Stimulated activated CD4-positive, alpha-beta T cell treated with anti-CD3 and anti-CD28 coated beads, Interleukin-2, amount 100 ng/mL, for 48 hours (primary cell): ENCODE measurements around the gene FOXC1.

Source experiments
- DNase-seq, 2 donors: peaks; one replicate each; pipeline ENCODE4 v3.0.0-alpha.2; 2020

Gene FOXC1

DNA sequence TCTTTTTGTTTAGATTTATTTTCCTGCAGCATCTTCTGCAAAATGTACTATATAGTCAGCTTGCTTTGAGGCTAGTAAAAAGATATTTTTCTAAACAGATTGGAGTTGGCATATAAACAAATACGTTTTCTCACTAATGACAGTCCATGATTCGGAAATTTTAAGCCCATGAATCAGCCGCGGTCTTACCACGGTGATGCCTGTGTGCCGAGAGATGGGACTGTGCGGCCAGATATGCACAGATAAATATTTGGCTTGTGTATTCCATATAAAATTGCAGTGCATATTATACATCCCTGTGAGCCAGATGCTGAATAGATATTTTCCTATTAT lies 3.2 kb downstream of the FOXC1 start:
- no peak for DNase-seq

DNA sequence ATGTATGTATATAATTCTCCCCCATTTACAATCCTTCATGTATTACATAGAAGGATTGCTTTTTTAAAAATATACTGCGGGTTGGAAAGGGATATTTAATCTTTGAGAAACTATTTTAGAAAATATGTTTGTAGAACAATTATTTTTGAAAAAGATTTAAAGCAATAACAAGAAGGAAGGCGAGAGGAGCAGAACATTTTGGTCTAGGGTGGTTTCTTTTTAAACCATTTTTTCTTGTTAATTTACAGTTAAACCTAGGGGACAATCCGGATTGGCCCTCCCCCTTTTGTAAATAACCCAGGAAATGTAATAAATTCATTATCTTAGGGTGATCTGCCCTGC lies 3.6 kb downstream of the FOXC1 start:
- DNase-seq = no peak

DNA sequence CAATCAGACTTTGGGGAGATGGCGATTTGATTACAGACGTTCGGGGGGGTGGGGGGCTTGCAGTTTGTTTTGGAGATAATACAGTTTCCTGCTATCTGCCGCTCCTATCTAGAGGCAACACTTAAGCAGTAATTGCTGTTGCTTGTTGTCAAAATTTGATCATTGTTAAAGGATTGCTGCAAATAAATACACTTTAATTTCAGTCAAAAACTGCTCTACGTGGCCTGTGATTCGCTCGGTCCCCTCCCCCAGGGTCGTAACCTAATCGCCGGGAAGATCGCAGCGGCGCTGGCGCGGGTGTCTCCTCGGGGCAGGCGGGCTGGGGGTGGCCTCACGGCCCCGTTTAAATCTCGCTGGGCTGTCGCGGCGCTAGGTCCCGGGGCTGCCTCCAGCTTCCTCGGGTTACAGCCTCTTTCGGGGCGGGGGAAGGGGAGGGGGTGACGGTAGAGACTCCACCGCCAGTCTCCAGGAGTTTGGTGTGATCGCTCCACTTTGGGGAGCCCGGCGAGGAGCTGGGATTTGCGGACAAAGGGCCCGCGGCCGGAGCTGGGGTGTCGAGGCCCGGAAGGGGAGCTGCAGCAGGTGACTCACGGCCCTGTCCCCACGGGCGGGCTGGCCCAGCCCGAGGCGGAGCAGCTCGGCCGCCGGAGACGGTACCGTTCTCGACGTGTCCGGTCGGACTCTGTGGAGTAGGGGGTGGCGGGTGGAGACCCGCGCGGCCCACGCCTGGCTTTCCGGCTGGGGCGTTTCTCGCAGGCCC lies 4.2 kb downstream of the FOXC1 start:
- DNase-seq = no peak

GRCh38 chr6:1614448-1615150 lies 4.9 kb downstream of the FOXC1 start:
- no peak for DNase-seq

DNA sequence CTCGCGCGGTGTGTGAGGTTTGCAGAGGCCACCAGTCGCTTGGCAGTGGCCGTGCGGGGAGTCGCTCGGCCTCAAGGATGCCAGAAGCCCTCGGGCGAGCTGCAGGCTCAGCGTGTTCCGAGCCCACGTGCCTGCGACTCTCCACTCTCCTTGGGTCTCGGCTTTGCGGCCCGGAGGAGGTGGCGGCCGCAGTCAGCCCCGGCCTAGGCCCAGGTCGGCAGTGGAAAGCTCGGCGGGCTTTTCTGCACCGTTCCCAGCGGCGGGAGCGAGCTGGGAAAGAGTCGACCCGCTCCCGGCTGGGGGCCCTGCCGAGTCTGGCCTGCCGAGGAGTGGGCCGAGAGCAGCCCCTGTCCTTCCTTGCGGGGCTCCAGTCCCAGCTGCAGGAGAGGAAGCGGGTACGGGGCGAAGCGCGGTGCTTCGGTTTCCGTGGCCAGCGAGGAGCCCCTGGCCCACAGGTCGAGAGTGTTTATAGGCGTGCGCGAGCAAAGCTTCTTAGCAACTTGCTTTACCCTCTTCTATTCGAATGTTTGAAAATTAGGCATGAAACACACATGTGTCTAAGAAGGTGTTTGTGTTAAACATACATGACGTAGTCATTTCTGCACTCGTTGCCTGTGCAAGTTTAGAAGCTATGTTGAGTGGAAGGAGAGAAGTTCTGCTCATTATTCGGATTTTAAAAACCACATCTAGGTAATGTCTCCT lies 5.6 kb downstream of the FOXC1 start:
- no peak for DNase-seq

GRCh38 chr6:1615853-1616420 lies 6.2 kb downstream of the FOXC1 start:
- DNase-seq = no peak

DNA sequence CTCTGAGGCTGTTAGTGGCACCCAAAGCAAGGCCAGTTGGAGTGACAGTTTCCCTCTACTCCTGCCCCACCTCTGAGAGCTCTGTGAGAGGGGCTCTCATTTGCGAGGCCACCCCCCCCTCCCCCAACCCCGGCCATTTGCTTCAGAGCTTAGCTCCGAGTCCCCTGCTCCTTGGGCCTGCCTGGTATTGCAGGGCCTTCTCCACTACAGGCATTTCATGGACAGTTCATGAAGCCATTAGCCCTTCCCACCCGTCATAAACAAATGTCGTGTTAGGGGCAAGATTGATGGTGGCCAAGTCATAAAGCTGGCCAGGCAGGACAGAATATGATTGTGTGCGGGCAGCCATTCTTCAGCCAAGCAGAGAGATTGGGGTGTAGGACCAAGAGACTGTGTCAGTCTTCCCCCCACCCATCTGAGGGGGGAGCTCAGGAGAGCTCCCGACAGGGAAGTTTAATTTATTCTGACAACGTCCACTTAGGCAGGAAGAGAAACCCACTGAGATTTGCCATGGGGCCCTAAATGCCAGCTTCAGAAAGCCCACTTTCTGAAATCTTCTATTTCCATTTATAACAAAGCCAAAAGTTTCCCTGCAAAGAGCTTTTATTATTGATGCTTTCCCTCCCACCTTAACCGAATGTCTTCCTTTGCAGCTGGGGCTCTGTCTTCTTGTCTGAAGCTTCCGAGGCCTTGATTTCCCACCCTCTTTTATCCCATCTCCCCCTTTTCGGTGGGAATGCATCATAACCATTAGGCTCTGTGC lies 7.2 kb downstream of the FOXC1 start:
- no peak for DNase-seq

DNA sequence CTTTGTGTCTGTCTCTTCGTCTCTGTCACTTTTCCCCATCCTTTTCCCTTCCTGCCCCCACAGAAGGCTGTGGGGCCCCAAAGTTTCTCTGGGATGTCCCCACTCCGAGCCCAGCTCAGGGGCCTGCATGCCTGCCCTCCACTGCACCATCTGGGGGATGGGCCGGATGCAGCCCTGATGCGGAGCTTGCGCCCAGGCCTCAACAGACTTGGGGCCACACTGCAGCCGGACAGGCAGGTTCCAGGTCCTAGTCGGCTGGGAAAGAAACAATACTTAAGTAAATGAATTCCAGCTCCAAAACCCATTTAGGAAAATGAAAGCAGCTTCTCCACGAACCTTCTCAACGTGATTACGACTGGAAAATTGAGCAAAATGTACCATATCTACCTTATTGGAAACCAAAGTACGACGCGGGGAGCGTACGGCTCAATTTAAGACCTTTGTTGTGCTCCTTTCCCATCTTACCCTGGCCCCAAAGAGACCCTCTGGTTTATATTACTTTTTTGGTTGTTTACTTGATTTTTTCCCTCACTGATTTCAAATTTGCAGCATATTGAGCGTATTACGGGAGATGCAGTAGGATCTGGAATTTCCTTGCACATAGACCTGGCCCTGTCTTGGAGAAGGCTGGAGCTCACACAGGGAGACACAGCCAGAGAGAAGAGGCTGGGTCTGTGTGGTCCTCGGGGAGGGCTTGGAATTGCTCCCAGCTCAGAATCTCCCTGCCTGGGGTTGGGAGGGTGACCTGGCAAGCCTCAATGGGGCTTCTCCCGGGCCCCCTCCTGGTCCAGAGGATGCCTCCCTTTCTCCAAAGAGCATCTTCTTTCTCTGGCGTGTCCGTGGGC lies 8.0 kb downstream of the FOXC1 start:
- no peak for DNase-seq

GRCh38 chr6:1618311-1619097 lies 8.8 kb downstream of the FOXC1 start:
- DNase-seq = no peak

DNA sequence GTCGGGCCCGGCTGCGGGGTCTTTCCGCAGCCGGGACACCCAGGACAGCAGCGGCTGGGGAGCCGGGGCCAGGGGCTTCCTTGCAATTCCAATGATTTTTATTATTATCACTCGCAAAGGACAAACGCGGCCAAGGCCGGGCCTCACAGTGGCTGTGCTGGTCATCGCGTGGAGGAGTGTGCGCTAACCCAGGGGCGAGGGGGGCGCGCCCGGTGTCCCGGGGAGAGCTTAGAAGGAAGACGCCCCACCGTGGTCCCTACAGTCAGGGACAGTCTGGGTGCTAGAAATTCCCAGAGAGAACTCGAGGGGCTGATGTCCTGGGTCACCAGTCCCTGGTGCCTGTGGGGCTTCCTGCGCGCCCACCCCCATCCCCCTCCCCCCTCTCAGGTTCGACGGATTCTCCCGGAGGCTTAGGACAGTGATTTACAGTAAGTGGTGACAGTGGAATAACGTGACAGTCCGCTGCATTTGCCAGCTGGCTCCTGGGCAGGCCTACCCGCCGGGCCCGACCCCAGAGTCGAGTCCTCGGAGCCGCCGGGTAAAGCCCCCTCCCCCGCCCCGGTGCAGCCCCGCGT lies 9.5 kb downstream of the FOXC1 start:
- DNase-seq = no peak

DNA sequence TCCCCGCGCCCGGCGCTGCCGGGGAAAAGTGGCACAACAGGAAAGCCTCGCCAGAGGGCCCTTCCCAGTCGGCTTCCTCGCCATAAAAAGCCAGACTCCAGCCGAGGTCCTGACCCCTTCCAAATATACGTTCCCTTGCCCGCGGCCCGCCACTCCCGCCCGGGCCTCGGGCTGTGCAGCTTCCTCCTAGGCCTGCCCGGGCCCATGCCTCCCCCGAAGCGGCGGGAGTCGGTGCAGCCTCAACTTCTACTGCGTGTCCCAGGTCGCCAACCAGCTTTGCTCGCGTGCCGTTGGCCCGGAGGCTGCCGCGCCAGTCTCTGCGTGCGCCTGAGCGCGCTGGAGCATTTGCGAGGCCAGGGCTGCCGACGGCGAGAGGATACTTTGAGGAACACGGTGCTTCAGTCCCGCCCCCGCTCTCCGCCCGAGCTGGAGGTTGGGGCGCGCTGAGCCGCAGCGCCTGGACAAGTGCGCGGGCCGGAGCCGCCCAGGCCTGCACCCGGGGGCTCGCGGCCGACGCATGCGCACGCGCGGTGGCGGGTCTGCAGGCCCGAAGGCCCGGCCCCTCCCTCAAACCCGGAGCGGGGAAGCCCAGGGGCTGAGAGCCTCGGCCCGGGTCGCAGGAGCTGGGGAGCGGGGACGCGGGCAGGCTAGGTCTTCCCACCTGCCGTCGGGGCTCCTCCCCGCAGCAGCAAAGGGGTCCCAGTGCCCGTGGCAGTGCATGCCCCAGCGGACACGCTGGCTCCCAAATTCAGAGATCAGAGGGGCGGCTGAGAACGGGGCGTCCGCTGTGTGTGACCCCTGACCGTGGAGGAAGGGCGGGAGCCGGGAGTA lies 10.2 kb downstream of the FOXC1 start:
- DNase-seq = no peak

- no peak for DNase-seq
These were observed 10.9 kb downstream of the FOXC1 start for GRCh38 chr6:1620504-1621069.

DNA sequence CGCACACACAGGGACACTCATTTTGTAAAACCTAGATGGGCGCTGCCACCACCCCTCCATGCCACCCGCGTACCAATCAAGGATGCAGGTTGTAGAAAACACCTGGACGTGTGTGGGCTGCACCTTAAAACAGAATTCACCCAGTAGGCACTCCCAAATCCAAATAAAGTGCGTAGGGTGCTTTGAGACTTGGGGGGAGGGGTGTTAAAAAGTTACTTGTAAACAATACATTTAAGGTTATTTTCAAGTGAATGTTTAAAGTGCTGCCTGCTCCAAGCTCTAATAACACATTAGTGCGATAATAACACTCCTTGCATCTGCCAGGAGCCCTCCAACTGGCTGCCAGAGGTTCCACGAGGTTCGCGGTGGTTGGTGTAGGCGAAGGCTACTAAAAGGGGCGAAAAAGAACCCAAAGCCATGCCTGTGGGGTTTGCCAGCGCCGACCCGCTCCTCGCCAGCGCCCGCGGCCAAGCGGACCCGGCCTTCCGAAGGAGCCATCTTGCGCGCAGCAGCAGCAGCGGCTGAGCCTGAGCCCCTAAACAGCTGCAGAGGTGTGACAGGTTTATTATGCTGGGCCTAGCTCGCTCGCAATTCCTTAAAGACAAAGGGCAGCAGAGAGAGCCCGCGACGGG lies 11.5 kb downstream of the FOXC1 start:
- no peak for DNase-seq

GRCh38 chr6:1622220-1622850 lies 12.6 kb downstream of the FOXC1 start:
- DNase-seq = no peak

GRCh38 chr6:1622851-1623768 lies 13.4 kb downstream of the FOXC1 start:
- no peak for DNase-seq

- no peak for DNase-seq
These were observed 14.0 kb downstream of the FOXC1 start for GRCh38 chr6:1623769-1624057.

GRCh38 chr6:1624058-1624850 lies 14.5 kb downstream of the FOXC1 start:
- no peak for DNase-seq
